ENCODE results near the gene TOMM70. TPM values are rescaled to one million over a fixed set of nuclear protein-coding genes. Genes with fewer than 3 reads are reported as not detected.
"Not testable (repeated sequence)": the region's sequence is repeated elsewhere in the genome, so short reads cannot be mapped to it uniquely, and the experiment has no call there.

Gene TOMM70
- total RNA-seq, 1 donor from 2014 or later, result 125 TPM

- DNase-seq, result no peak
These were observed 39.0 kb downstream of the TOMM70 start for GRCh38 chr3:100361897-100362296.

GRCh38 chr3:100360757-100361496 is 40.0 kb downstream of the TOMM70 start:
- no peak for DNase-seq

GRCh38 chr3:100359035-100359434 is 41.9 kb downstream of the TOMM70 start:
- DNase-seq, result no peak

- DNase-seq, result no peak
These were observed 42.5 kb downstream of the TOMM70 start for GRCh38 chr3:100358413-100358812.

- DNase-seq, result no peak
These were observed 46.0 kb downstream of the TOMM70 start for GRCh38 chr3:100354850-100355249.

- no peak for DNase-seq
These were observed 48.3 kb downstream of the TOMM70 start for GRCh38 chr3:100352296-100353231.

GRCh38 chr3:100351770-100352169 is 49.1 kb downstream of the TOMM70 start:
- not testable (repeated sequence) for DNase-seq

GRCh38 chr3:100348727-100349126 is 52.2 kb downstream of the TOMM70 start:
- DNase-seq, result no peak

GRCh38 chr3:100340527-100340926 is 60.4 kb downstream of the TOMM70 start:
- DNase-seq, result no peak

- DNase-seq, result no peak
These were observed 61.1 kb downstream of the TOMM70 start for GRCh38 chr3:100339786-100340185.

GRCh38 chr3:100338911-100339310 is 62.0 kb downstream of the TOMM70 start:
- DNase-seq, result no peak

GRCh38 chr3:100336229-100336628 is 64.7 kb downstream of the TOMM70 start:
- not testable (repeated sequence) for DNase-seq

GRCh38 chr3:100335434-100335833 is 65.5 kb downstream of the TOMM70 start:
- peak; percentile 7 for DNase-seq

- peak; percentile 70 for DNase-seq
These were observed 66.2 kb downstream of the TOMM70 start, which contains the start of gene NIT2 for GRCh38 chr3:100334488-100335351. TSS of gene NIT2 (plus strand) at chr3:100334757. CDS start at chr3:100334792, 35 bp downstream.

GRCh38 chr3:100333970-100334487 is 66.9 kb downstream of the TOMM70 start:
- DNase-seq, result no peak

- DNase-seq, result no peak
These were observed 67.8 kb downstream of the TOMM70 start for GRCh38 chr3:100333051-100333450.

- no peak for DNase-seq
These were observed 69.2 kb downstream of the TOMM70 start for GRCh38 chr3:100331660-100332059.

GRCh38 chr3:100330651-100331050 is 70.2 kb downstream of the TOMM70 start:
- no peak for DNase-seq

GRCh38 chr3:100329800-100330489 is 70.9 kb downstream of the TOMM70 start:
- no peak for DNase-seq

- DNase-seq, result not testable (repeated sequence)
These were observed 73.5 kb downstream of the TOMM70 start for GRCh38 chr3:100327377-100327776.

- DNase-seq, result no peak
These were observed 75.1 kb downstream of the TOMM70 start for GRCh38 chr3:100325827-100326226.
